Measurements from ENCODE around the gene CCDC175. TPM values are rescaled to one million over a fixed set of nuclear protein-coding genes. Genes with fewer than 3 reads are reported as not detected.

Gene CCDC175
- total RNA-seq, 6 experiments from 2014 or later: not detected

DNA sequence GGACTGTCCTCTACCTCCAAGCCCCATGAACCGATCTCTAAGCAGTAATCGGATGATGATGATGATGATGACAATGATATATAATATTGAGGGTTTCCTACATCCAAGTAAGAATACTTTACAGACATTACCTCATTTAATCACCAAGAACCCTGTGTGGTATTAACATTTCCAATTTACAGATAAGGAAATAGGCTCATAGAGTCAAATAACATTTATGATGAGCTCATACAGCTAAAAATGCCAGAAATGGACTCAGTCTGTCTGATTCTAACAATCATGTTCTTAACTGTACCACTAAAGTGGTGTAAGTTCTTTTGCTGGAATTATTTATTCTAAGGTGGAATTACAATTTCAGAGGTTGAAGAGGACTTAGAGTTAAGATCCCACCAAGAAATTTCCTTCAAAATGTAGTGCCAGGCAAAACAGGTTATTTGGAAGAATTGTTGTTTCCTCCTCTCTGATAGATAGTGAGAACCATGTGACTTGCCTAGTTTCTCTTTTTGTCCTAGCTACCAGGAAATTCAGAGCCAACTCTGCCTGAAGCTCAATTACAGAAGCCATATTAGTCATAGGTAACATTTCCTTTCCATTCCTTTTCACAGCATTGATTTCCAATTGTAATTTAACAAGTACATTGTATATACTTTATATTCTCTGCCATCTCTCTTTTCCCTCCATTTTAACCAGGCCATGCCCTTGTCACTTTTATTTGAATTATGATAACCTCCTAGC, 23.8 kb upstream of the CCDC175 start:
- no peak for DNase-seq
- no peak overlapping the region for H3K4me3 ChIP-seq
- TF ChIP-seq POLR2A (IDR thresholded peaks at IDR 0.05): no peak
- TF ChIP-seq CTCF (IDR thresholded peaks at IDR 0.05): no peak
- H3K4me1 ChIP-seq: no peaks in the 10 kb centered on the region
- whole genome bisulfite sequencing (ENCODE audit: insufficient coverage, low coverage, low lambda C conversion rate, missing lambda C conversion rate): 75% methylated on average over 2 of the region's 2 CpGs
- intact Hi-C loops (cut with DNase I): no loop called here
- no peak overlapping the region for H3K27ac ChIP-seq
- no peaks in the 10 kb centered on the region for H3K9me3 ChIP-seq
- no peaks in the 10 kb centered on the region for H3K36me3 ChIP-seq
- no peak for ATAC-seq
- no peaks in the 10 kb centered on the region for H3K27me3 ChIP-seq

DNA sequence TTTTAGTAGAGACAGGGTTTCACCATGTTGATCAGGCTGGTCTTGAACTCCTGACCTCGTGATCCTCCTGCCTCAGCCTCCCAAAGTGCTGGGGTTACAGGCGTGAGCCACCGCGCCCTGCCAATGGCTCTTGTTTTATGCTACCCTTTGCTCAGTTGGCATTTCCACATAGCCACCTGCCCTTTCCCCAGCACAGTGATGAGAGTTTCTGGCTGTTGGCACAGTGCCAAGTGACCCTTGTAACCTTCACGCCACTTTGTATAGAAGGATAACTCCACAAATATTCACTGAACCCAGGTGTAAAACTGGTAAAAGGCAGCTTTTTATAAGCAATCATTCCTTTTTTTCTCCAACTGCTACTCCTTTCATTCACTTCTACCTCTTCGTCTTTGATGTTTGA, 18.5 kb upstream of the CCDC175 start:
- DNase-seq: peak in 2 of 3 donors; percentile 24 to 49
- no peaks in the 10 kb centered on the region for H3K4me1 ChIP-seq
- 65% methylated on average over 6 of the region's 6 CpGs for WGBS (ENCODE audit: insufficient coverage, low coverage, low lambda C conversion rate, missing lambda C conversion rate)
- H3K27ac ChIP-seq: no peak overlapping the region
- intact Hi-C loops (cut with DNase I): no loop called here
- no peaks in the 10 kb centered on the region for H3K9me3 ChIP-seq
- TF ChIP-seq POLR2A (IDR thresholded peaks at IDR 0.05) (no peak), CTCF (IDR thresholded peaks at IDR 0.05) (no peak)
- no peak overlapping the region for H3K4me3 ChIP-seq
- ATAC-seq: peak in 3 of 4 donors; percentile 52 to 60 (median 59)
- H3K27me3 ChIP-seq: no peaks in the 10 kb centered on the region
- H3K36me3 ChIP-seq: no peaks in the 10 kb centered on the region

GRCh38 chr14:59591641-59592370, 15.2 kb upstream of the CCDC175 start:
- Histone ChIP-seq H3K36me3 (no peaks in the 10 kb centered on the region), H3K9me3 (no peaks in the 10 kb centered on the region), H3K27me3 (no peaks in the 10 kb centered on the region), H3K4me1 (no peaks in the 10 kb centered on the region), H3K4me3 (no peak overlapping the region), H3K27ac (no peak overlapping the region)
- WGBS (ENCODE audit: insufficient coverage, low coverage, low lambda C conversion rate, missing lambda C conversion rate): 66% methylated on average over 5 of the region's 5 CpGs
- DNase-seq: no peak
- no peak for TF ChIP-seq POLR2A (IDR thresholded peaks at IDR 0.05)
- no peak for TF ChIP-seq CTCF (IDR thresholded peaks at IDR 0.05)
- intact Hi-C loops (cut with DNase I): no loop called here
- no peak for ATAC-seq

DNA sequence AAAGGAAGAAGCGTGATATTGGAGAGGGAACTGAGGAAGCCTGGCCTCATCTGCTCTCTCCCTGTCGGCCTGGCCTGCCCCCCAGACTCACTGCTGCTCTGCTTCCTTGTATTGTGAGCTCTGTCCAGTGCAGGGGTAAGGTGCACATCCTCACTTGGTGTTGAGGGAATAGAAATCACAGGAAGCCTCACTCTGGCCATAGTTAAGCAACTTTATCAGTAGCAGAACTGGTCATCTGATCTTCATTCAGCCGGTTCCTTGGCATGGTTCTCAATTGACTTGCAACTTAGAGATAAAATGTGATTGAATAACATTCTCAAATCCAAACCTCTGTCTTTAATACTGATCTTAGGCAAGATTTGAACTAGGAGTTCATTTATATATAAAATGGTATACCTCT, 11.5 kb upstream of the CCDC175 start:
- no peaks in the 10 kb centered on the region for H3K4me1 ChIP-seq
- no peak overlapping the region for H3K4me3 ChIP-seq
- 49% methylated on average over 2 of the region's 3 CpGs for WGBS (ENCODE audit: insufficient coverage, low coverage, low lambda C conversion rate, missing lambda C conversion rate)
- no peaks in the 10 kb centered on the region for H3K27me3 ChIP-seq
- TF ChIP-seq POLR2A (IDR thresholded peaks at IDR 0.05) (no peak), CTCF (IDR thresholded peaks at IDR 0.05) (no peak)
- no peak for ATAC-seq
- no peaks in the 10 kb centered on the region for H3K36me3 ChIP-seq
- intact Hi-C loops (cut with DNase I): no loop called here
- DNase-seq: no peak
- no peaks in the 10 kb centered on the region for H3K9me3 ChIP-seq
- H3K27ac ChIP-seq: no peak overlapping the region

All from right lobe of liver (tissue), 6 donors.